ENCODE data around the gene RALBP1.

RALBP1 gene

DNA sequence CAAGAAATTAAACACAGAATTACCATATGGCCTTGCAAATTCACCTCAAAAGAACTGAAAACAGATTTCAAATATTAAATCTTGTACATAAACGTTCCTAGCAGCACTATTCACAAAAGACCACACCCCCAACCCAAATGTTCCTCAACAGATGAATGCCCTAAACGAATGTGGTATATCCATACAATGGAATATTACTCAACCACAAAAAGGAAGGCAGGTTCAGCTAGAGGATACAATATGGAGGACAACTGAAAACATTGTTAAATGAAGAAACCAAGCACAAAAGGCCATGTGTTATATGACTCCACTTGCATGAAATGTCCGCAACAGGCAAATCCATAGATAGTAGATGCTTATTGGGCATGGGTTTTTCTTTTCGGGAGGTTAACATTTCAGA, 77.3 kb downstream of the RALBP1 start:
- no peak for DNase-seq

GRCh38 chr18:9557250-9557943, 82.1 kb downstream of the RALBP1 start:
- DNase-seq = no peak

- no peak for DNase-seq
These were observed 83.2 kb downstream of the RALBP1 start for GRCh38 chr18:9558387-9559064.

GRCh38 chr18:9559253-9559652, 83.9 kb downstream of the RALBP1 start:
- DNase-seq = no peak

DNA sequence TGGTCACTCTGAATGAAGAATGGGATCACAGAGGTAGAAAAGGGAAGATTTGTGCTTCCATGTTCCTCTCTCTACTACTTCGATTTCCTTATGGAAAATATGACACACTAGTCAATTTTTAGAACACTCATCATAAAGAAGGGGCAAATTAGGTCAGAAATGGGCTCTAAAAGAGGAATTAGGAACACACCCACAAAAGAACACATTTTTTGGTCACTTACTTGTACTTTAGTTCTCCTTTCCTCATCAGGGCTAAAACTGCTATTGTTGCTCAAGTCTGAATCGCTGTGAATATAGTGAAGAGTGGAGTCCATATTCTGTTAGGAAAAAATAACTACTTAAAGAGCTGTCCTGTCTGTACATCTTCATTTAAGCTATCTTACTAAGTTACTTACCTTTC, 86.4 kb downstream of the RALBP1 start:
- DNase-seq = no peak

DNA sequence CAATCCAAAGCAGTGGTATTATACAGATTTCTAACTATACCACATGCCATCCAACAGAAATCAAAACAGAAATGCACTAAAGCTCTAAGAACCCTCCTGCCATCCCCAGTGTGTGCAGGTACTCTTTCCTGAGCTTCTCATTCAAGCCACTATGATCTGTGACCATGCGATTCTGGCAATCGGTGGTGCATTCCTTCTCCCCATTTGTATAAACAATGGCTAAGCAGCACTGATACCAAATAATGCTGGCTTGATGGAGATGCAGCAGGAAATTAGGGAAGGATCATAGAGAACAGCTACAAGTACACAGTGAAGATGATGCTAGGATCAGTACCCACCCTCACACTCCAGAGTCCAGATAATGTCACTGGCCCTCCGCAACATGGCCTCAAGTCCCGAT, 87.3 kb downstream of the RALBP1 start:
- no peak for DNase-seq

DNA sequence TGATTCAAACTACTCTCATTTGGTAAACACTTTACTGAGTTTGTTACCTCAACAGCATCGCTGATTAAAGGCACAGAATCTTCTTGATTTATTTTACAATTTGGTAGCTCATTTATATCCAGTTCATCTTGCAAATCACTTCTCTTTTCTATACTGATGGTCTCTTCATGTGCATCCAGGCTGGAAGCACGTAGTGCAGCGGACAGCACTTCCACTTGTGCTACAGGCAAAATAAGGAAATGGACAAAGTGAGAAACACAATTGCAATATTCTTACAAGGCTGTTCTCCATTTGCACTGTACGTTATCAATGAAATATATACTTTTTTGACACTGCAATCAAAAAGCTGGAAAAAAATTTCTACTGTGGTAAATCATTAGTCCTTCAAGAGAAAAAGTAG, 88.0 kb downstream of the RALBP1 start:
- DNase-seq = no peak

DNA sequence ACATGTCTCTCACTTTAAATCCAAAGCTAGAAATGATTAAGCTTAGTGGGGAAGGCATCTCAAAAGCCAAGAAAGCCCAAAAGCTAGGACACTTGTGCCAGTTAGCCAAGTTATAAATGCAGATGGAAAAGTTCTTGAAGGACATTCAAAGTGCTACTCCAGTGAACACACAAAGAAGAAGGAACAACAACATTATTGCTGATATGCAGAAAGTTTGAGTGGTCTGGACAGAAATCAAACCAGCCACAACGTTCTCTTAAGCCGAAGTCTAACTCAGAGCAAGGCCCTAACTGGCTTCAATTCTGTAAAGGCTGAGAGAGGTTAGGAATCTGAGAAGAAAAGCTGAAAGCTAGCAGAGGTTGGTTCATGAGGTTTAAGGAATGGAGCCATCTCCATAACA, 90.1 kb downstream of the RALBP1 start:
- no peak for DNase-seq

DNA sequence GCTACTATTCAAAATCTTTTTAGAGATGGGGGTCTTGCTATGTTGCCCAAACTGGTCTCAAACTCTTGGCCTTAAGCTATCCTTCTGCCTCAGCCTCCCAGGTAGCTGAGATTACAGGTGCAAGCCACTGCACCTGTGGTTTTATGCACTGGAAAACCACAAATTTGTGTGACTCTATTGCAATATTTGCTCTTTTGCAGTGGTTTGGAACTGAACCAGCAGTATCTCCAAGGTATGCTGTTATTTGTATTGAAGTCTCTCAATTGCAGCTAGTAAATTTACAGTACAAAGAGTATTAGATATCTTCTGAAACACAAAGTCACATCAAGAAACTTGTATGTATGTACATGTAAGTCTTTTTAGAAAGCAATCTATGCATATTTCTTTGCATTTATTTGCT, 92.9 kb downstream of the RALBP1 start:
- DNase-seq = no peak

DNA sequence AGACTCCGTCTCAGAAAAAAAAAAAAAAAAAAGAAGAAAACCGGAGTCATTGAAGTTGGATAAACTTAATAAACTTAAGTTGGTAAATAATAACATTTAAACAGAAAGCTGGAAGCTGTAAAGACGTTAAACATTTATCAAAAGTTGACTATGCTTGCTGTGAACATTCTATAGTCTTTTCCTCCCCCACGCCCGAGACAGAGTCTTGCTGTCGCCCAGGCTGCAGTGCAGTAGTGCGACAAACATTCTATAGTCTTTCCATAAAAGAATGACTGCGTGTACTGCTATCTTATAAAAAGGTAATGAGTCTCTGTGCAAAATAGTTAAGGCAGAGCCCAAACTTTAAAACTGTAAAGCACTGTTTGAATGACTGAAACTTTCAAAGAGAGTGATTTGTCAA, 93.9 kb downstream of the RALBP1 start:
- no peak for DNase-seq

GRCh38 chr18:9570255-9570654, 94.9 kb downstream of the RALBP1 start:
- no peak for DNase-seq

DNA sequence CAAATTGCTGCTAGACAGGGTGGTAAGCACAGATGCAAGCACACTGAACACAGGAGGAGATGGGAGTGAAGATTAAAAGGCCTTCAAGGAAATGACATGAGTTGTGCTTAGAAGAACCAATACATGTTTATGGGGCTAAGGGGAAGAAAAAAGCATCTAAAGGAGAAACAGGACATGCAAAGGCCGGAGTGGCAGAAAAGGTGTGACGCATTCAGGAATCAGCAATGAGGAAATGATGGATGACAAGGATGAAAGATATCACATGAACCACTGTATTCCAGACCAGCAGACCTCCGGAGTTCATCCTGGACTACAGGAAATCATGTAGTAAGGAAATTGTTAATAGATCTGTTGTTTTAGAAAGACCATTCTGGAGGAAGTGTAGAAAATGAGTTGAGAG, 96.2 kb downstream of the RALBP1 start:
- no peak for DNase-seq

GRCh38 chr18:9574473-9575115, 99.3 kb downstream of the RALBP1 start:
- DNase-seq = no peak

DNA sequence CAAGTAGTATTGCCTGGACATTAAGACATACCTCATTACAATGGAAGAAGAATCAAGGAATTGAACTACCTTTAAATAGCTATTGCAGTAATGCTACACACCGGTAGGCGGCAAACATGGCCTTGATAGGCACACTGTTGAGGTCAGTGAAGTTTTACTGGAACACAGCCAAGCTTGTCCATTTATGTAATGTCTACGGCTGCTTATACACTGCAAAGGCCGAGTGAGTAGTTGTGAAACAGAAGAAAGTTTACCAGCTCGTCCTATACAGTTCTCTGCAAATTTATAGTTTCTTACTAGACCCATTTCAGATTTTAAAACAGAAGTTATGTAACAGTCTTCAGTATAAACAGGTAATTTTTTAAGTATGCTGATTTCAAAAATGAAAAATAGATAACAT, 100.2 kb downstream of the RALBP1 start:
- DNase-seq = peak; percentile 20

DNA sequence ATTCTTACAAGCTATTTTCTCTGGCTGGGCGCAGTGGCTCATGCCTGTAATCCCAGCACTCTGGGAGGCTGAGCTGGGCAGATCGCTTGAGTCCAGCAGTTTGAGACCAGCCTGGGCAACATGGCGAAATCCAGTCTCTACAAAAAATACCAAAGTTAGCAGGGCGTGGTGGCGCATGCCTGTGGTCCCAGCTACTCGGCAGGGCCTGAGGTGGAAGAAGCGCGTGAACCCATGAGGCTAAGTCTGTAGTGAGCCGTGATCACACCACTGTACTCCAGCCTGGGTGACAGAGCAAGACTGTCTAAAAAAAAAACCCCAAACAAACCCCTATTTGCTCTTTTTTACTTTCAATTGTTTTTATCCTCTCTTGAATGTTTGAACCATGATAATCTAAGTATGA, 102.0 kb downstream of the RALBP1 start:
- DNase-seq = no peak

- DNase-seq = no peak
These were observed 103.0 kb downstream of the RALBP1 start for GRCh38 chr18:9578306-9578705.

GRCh38 chr18:9581667-9582066, 106.4 kb downstream of the RALBP1 start:
- no peak for DNase-seq

- DNase-seq = no peak
These were observed 111.5 kb downstream of the RALBP1 start for GRCh38 chr18:9586814-9587213.
